Measurements from ENCODE around the gene MAGEB2.
"Not testable (repeated sequence)": the region's sequence is repeated elsewhere in the genome, so short reads cannot be mapped to it uniquely, and the experiment has no call there.

Gene MAGEB2

GRCh38 chrX:30215357-30215843 is at the start of gene MAGEB2:
MAGEB2 (plus strand) TSS chrX:30215563; CDS start chrX:30218581, 3,018 bp downstream.
- H3K27me3 ChIP-seq (replicated peaks): no peaks in the 10 kb centered on the region
- no peak within 1 kb of the TSS for H3K4me3 ChIP-seq (ENCODE audit: low read depth, low read length)
- H3K27ac ChIP-seq: no peak within 1 kb of the TSS
- no peaks in the 10 kb centered on the region for H3K36me3 ChIP-seq (replicated peaks)
- in situ Hi-C loops (cut with HindIII; ENCODE audit: low pct_ligation_motif_present, low sequenced_read_pairs): no loop called here
- DNase-seq: no peak
- TF ChIP-seq CTCF (IDR thresholded peaks at IDR 0.05; ENCODE audit: low read depth, low read length, missing control alignments): no peak

- no peak for TF ChIP-seq CTCF (IDR thresholded peaks at IDR 0.05; ENCODE audit: low read depth, low read length, missing control alignments)
- no peak for DNase-seq
- Histone ChIP-seq H3K27me3 (replicated peaks) (no peaks in the 10 kb centered on the region), H3K36me3 (replicated peaks) (no peaks in the 10 kb centered on the region), H3K27ac (no peak overlapping the region), H3K4me3 (ENCODE audit: low read depth, low read length) (no peak overlapping the region)
- in situ Hi-C loops (cut with HindIII; ENCODE audit: low pct_ligation_motif_present, low sequenced_read_pairs): no loop called here
Measured at GRCh38 chrX:30170900-30171299, 44.5 kb upstream of the MAGEB2 start.

GRCh38 chrX:30181353-30181752 is 34.0 kb upstream of the MAGEB2 start:
- Histone ChIP-seq H3K27me3 (replicated peaks) (no peaks in the 10 kb centered on the region), H3K27ac (no peak overlapping the region), H3K4me3 (ENCODE audit: low read depth, low read length) (no peak overlapping the region), H3K36me3 (replicated peaks) (no peaks in the 10 kb centered on the region)
- in situ Hi-C loops (cut with HindIII; ENCODE audit: low pct_ligation_motif_present, low sequenced_read_pairs): no loop called here
- no peak for TF ChIP-seq CTCF (IDR thresholded peaks at IDR 0.05; ENCODE audit: low read depth, low read length, missing control alignments)
- DNase-seq: no peak

- no peaks in the 10 kb centered on the region for H3K27me3 ChIP-seq (replicated peaks)
- H3K4me3 ChIP-seq (ENCODE audit: low read depth, low read length): no peak overlapping the region
- in situ Hi-C loops (cut with HindIII; ENCODE audit: low pct_ligation_motif_present, low sequenced_read_pairs): no loop called here
- DNase-seq: no peak
- H3K36me3 ChIP-seq (replicated peaks): no peaks in the 10 kb centered on the region
- no peak for TF ChIP-seq CTCF (IDR thresholded peaks at IDR 0.05; ENCODE audit: low read depth, low read length, missing control alignments)
- H3K27ac ChIP-seq: no peak overlapping the region
Measured at GRCh38 chrX:30183554-30183953, 31.8 kb upstream of the MAGEB2 start.

- no peak for DNase-seq
- Histone ChIP-seq H3K27ac (no peak overlapping the region), H3K36me3 (replicated peaks) (no peaks in the 10 kb centered on the region), H3K4me3 (ENCODE audit: low read depth, low read length) (no peak overlapping the region), H3K27me3 (replicated peaks) (no peaks in the 10 kb centered on the region)
- in situ Hi-C loops (cut with HindIII; ENCODE audit: low pct_ligation_motif_present, low sequenced_read_pairs): no loop called here
- no peak for TF ChIP-seq CTCF (IDR thresholded peaks at IDR 0.05; ENCODE audit: low read depth, low read length, missing control alignments)
Measured at GRCh38 chrX:30190426-30190825, 24.9 kb upstream of the MAGEB2 start.

GRCh38 chrX:30193910-30194309 is 21.5 kb upstream of the MAGEB2 start:
- in situ Hi-C loops (cut with HindIII; ENCODE audit: low pct_ligation_motif_present, low sequenced_read_pairs); DNase-seq; H3K27me3 ChIP-seq (replicated peaks); H3K27ac ChIP-seq; H3K4me3 ChIP-seq (ENCODE audit: low read depth, low read length); H3K36me3 ChIP-seq (replicated peaks): not testable (repeated sequence)
